ENCODE measurements around the gene SIX1. TPM values are rescaled to one million over a fixed set of nuclear protein-coding genes. Genes with fewer than 3 reads are reported as not detected.
A peak's percentile ranks its signal among the peaks of the same experiment; 100 is the strongest.

The SIX1 gene
- total and polyA plus RNA-seq, 7 experiments from 2014 or later = 0.70 TPM; not detected in 6

DNA sequence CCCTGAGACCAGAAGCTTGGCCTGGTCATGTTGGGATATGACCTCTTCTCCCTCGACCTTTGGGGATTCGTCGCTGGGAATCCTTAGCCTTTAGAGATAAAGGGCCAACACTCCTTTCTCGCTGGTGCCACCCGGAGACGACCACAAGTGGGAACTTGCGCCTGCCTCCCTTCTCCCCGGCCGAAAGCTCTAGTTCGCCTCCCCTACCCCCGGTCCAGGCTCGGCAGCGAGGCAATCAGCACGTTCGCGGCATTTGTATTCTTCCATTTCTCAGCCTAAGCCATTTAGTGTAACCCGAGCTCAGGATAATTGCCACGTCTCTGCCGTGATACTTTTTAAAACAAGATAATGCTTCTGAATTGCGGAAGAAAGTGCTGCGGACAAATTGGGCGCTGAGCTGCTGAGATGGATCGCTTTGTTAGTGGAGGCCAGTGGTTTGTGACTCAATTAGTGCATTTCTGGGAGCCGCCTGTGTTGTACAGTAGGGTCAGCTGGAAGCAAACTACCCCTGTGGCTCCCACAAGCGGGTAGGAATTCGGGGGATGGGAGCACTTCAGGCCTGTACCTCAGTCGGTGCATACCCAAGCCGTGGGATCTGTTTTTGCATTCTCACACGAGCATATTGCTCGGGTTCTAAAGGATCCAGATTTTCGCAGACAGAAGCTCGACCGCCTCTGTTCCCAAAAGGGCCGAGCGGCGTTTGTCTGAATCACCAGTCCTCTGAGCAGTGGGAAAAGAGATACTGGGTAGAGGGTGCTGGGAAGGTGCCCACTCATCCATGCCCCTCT lies 6.8 kb upstream of the SIX1 start:
- intact Hi-C loops (cut with micrococcal nuclease) = loop anchor here in 1 of 2 donors (2.0 to 10.0 kb wide), 4 partner anchors 13 to 369 kb away; partner anchors contain the start of genes SIX4, SLC38A6 and TRMT5

DNA sequence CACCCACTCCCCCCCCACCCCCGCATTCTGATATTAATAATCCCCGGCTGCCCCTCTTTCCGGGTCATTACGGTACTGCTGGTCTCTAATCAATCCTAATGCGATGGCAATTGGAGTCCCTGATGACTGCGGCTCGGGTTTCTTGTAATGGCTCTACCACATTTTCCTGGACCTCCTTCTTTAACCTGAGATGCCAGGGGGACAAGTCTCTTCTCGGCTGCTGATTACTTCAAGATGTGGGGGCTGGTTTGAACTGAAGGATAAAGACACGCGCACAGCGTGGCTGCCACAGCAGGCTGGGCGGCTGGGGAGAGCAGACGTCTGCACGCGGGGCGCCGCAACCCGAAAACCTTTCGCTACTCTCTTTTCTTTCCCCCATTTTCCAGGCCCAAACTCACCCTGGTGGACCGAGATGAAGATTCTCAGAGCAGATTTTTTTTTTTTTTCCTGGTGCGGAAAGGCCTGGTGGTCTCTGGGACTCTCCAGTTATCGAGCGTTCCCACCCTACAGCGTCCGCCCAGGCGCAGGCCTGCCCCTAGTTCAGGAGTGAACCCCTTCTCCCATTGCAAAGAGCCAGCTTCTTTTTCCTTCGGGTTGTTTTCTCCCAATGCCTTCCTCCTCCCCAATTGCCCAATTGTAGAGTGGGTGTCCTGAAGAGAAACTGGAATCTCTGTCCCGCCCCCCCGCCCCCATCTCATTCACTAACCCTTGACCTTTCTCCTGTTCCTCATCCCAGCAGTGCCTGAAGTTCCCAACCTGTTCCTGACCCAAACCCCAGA lies 6.0 kb upstream of the SIX1 start:
- Mint-ChIP-seq H3K4me3 (peak overlapping the region; percentile 66 to 82 (median 76)), H3K9me3 (peaks cover 0 to 9% (median 0%) of the 10 kb centered on the region in 11 donors), H3K27me3 (peaks cover 82 to 98% (median 84%) of the 10 kb centered on the region in 5 donors), H3K36me3 (peaks cover 0 to 16% (median 4%) of the 10 kb centered on the region in 5 donors), H3K4me1 (peaks cover 19 to 68% (median 59%) of the 10 kb centered on the region in 7 donors), H3K27ac (peak overlapping the region in 1 of 9 donors; percentile 61)
- intact Hi-C loops (cut with micrococcal nuclease) = loop anchor here in 1 of 2 donors (5.0 to 10.0 kb wide), 2 partner anchors 67 to 369 kb away; partner anchors contain the start of gene SIX4
- CTCF ChIA-PET = no interaction called here
- ATAC-seq (no peak), DNase-seq (no peak)
- H3K27ac ChIP-seq (ENCODE audit: low read depth, low read length) = no peak overlapping the region
- H3K27me3 ChIP-seq (ENCODE audit: control insufficient read depth in 2 of 2, insufficient read depth in 2 of 2, low read length in 2 of 2) = peaks cover 14 to 44% of the 10 kb centered on the region in 2 donors
- H3K36me3 ChIP-seq (ENCODE audit: control insufficient read depth in 2 of 3, insufficient read depth in 3 of 3, low read length in 3 of 3) = no peaks in the 10 kb centered on the region
- peaks cover 12 to 17% of the 10 kb centered on the region in 2 donors for H3K4me1 ChIP-seq (ENCODE audit: control insufficient read depth in 2 of 2, insufficient read depth in 2 of 2, low read length in 2 of 2)
- POLR2A ChIA-PET = no interaction called here
- no peak overlapping the region for H3K4me3 ChIP-seq (ENCODE audit: low read length)
- H3K9me3 ChIP-seq (ENCODE audit: control insufficient read depth in 2 of 3, low read length in 3 of 3) = no peaks in the 10 kb centered on the region

More for the DNA sequence above, 6.8 kb upstream of the SIX1 start:
- ATAC-seq (no peak), DNase-seq (no peak)
- Mint-ChIP-seq H3K4me3 (peak overlapping the region; percentile 66 to 82 (median 76)), H3K9me3 (peaks cover 0 to 6% (median 0%) of the 10 kb centered on the region in 11 donors), H3K27ac (peak overlapping the region in 1 of 9 donors; percentile 61), H3K4me1 (peaks cover 19 to 64% (median 57%) of the 10 kb centered on the region in 7 donors), H3K27me3 (peaks cover 75 to 91% (median 83%) of the 10 kb centered on the region in 5 donors), H3K36me3 (peaks cover 0 to 14% (median 4%) of the 10 kb centered on the region in 5 donors)
- Histone ChIP-seq H3K27me3 (ENCODE audit: control insufficient read depth in 2 of 2, insufficient read depth in 2 of 2, low read length in 2 of 2) (peaks cover 14 to 44% of the 10 kb centered on the region in 2 donors), H3K36me3 (ENCODE audit: control insufficient read depth in 2 of 3, insufficient read depth in 3 of 3, low read length in 3 of 3) (no peaks in the 10 kb centered on the region), H3K4me1 (ENCODE audit: control insufficient read depth in 2 of 2, insufficient read depth in 2 of 2, low read length in 2 of 2) (peaks cover 12 to 17% of the 10 kb centered on the region in 2 donors), H3K4me3 (ENCODE audit: low read length) (peak overlapping the region; percentile 30), H3K27ac (ENCODE audit: low read depth, low read length) (no peak overlapping the region), H3K9me3 (ENCODE audit: control insufficient read depth in 2 of 3, low read length in 3 of 3) (no peaks in the 10 kb centered on the region)
- POLR2A ChIA-PET = interaction anchor here (0.6 kb wide), 1 partner anchor 1244 kb away, joined by 3 read pairs; no protein-coding TSS in a partner anchor
- CTCF ChIA-PET = no interaction called here

DNA sequence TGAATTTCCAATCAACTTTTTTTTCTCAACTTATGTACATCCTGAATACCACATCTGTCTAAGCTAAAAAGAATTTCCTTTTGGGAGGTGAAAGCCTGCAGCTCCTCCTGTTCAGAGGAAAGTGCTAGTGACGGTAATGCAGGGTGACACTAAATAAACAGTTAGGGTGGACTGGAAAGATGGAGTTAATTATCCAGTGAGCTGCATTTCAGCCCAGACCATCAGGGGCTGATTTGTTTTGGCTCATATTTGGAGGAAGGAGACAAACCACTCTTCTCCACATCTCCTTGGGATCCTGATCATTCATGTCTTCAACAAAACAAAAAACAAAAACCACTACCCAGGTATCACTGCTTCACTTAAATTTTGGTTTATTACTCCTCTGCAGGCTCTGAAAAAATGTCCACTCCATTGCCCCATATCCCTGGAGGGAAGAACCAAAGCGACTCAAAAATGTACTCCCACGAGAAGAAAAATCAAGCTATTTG lies 5.1 kb upstream of the SIX1 start:
- DNase-seq = no peak
- ChIA-PET POLR2A (no interaction called here), CTCF (no interaction called here)
- peaks cover 12 to 17% of the 10 kb centered on the region in 2 donors for H3K4me1 ChIP-seq (ENCODE audit: control insufficient read depth in 2 of 2, insufficient read depth in 2 of 2, low read length in 2 of 2)
- H3K4me3 Mint-ChIP-seq = peak overlapping the region in 5 of 10 donors; percentile 0 to 75 (median 34)
- H3K4me1 Mint-ChIP-seq = peaks cover 24 to 77% (median 65%) of the 10 kb centered on the region in 7 donors
- H3K27ac ChIP-seq (ENCODE audit: low read depth, low read length) = no peak overlapping the region
- no peak for ATAC-seq
- peaks cover 14 to 44% of the 10 kb centered on the region in 2 donors for H3K27me3 ChIP-seq (ENCODE audit: control insufficient read depth in 2 of 2, insufficient read depth in 2 of 2, low read length in 2 of 2)
- H3K36me3 ChIP-seq (ENCODE audit: control insufficient read depth in 2 of 3, insufficient read depth in 3 of 3, low read length in 3 of 3) = no peaks in the 10 kb centered on the region
- H3K9me3 Mint-ChIP-seq = peaks cover 0 to 9% (median 0%) of the 10 kb centered on the region in 11 donors
- peaks cover 0 to 15% (median 4%) of the 10 kb centered on the region in 5 donors for H3K36me3 Mint-ChIP-seq
- no peak overlapping the region for H3K27ac Mint-ChIP-seq
- intact Hi-C loops (cut with micrococcal nuclease) = loop anchor here (5.0 to 10.0 kb wide), 2 partner anchors 68 to 370 kb away; partner anchors contain the start of gene SIX4 (in 1 of the 2)
- peaks cover 83 to 97% (median 87%) of the 10 kb centered on the region in 5 donors for H3K27me3 Mint-ChIP-seq
- H3K9me3 ChIP-seq (ENCODE audit: control insufficient read depth in 2 of 3, low read length in 3 of 3) = no peaks in the 10 kb centered on the region
- no peak overlapping the region for H3K4me3 ChIP-seq (ENCODE audit: low read length)

DNA sequence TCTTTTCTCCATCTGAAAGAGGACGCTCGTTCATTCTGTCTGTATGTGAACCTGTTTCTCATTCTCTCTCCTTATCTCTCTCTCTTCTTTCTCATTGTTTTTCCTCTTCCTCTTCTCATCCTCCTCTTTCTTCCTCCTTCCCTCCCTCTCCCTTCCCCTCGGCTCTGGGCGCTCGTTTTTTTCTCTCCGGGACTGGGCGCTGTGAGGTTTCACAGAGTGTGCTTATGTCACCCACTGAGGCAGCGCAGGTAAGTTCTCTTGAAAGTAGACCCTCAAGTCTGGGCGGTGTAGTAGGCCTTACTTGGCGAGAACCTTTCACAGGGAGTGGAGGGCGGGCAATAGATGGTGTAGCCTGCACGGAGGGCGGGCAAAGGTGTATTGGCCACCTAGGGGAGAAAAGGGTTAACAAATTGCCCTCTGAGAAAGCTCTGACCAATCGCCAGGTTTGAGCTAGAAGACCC lies 4.5 kb upstream of the SIX1 start:
- H3K36me3 Mint-ChIP-seq = peaks cover 0 to 14% (median 4%) of the 10 kb centered on the region in 5 donors
- H3K27ac ChIP-seq (ENCODE audit: low read depth, low read length) = no peak overlapping the region
- peaks cover 24 to 75% (median 68%) of the 10 kb centered on the region in 7 donors for H3K4me1 Mint-ChIP-seq
- H3K4me1 ChIP-seq (ENCODE audit: control insufficient read depth in 2 of 2, insufficient read depth in 2 of 2, low read length in 2 of 2) = peaks cover 12 to 18% of the 10 kb centered on the region in 2 donors
- peaks cover 0 to 9% (median 0%) of the 10 kb centered on the region in 11 donors for H3K9me3 Mint-ChIP-seq
- H3K27me3 Mint-ChIP-seq = peaks cover 77 to 94% (median 83%) of the 10 kb centered on the region in 5 donors
- intact Hi-C loops (cut with micrococcal nuclease) = loop anchor here (2.0 to 10.0 kb wide), 3 partner anchors 69 to 371 kb away; partner anchors contain the start of gene SIX4 (in 1 of the 2)
- peak overlapping the region in 1 of 9 donors; percentile 72 for H3K27ac Mint-ChIP-seq
- H3K4me3 ChIP-seq (ENCODE audit: low read length) = no peak overlapping the region
- DNase-seq = no peak
- peak overlapping the region; percentile 12 to 78 (median 56) for H3K4me3 Mint-ChIP-seq
- no peaks in the 10 kb centered on the region for H3K36me3 ChIP-seq (ENCODE audit: control insufficient read depth in 2 of 3, insufficient read depth in 3 of 3, low read length in 3 of 3)
- H3K27me3 ChIP-seq (ENCODE audit: control insufficient read depth in 2 of 2, insufficient read depth in 2 of 2, low read length in 2 of 2) = peaks cover 14 to 44% of the 10 kb centered on the region in 2 donors
- ChIA-PET POLR2A (no interaction called here), CTCF (no interaction called here)
- ATAC-seq = no peak
- H3K9me3 ChIP-seq (ENCODE audit: control insufficient read depth in 2 of 3, low read length in 3 of 3) = no peaks in the 10 kb centered on the region

DNA sequence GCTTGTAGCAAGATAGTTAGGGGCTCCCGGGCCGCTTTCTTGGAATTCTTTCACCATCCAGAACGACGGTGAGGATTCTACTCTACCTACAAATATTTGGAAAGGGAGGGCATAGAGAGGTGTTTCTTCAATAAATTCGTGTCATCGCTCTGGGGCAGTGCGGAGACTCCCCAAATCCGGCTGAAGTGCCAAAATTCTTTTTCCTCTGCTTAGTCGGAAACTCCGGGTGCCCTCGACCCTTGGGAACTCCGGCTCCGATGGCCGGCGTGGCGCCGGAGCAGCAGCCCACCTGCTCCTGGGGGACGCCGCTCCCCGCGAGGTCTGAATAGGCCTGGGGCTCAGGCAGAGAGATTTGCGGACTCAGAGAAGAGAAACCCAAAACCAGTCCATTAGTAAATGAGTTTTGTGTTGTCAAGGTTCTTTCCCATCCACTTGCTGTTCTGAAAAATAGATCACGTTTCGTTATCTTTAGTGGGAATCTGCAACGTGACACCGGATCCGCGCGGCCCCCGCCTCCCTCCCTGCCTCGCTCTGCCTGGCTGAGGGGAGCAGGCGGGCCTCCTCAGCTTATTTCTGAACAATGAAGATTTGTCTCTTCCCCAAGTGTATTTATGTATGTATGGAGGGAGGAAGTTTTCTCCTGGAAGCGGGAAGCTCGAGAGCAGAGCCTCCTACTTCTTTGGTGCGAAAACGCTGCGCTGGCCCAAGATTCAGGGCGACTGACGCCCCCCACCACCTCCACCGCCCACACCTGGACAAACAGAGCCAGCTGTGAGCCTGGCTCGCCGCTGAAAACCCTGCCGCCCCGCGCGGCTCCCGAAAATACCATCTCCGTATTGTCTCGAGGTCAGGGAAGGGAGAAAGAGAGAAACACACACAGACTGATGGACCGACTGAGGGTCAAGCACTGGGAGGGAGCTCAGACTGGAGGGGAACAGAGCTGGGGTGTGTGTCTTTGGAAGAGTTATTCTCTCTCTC lies 3.7 kb upstream of the SIX1 start:
- ChIA-PET CTCF (no interaction called here), POLR2A (no interaction called here)
- peaks cover 0 to 14% (median 4%) of the 10 kb centered on the region in 5 donors for H3K36me3 Mint-ChIP-seq
- ATAC-seq (no peak), DNase-seq (no peak)
- H3K9me3 ChIP-seq (ENCODE audit: control insufficient read depth in 2 of 3, low read length in 3 of 3) = no peaks in the 10 kb centered on the region
- peaks cover 73 to 92% (median 79%) of the 10 kb centered on the region in 5 donors for H3K27me3 Mint-ChIP-seq
- peak overlapping the region; percentile 19 to 78 (median 64) for H3K4me3 Mint-ChIP-seq
- peaks cover 0 to 9% (median 0%) of the 10 kb centered on the region in 11 donors for H3K9me3 Mint-ChIP-seq
- no peaks in the 10 kb centered on the region for H3K36me3 ChIP-seq (ENCODE audit: control insufficient read depth in 2 of 3, insufficient read depth in 3 of 3, low read length in 3 of 3)
- H3K27ac Mint-ChIP-seq = peak overlapping the region in 2 of 9 donors; percentile 2 to 72
- H3K4me1 Mint-ChIP-seq = peaks cover 26 to 72% (median 64%) of the 10 kb centered on the region in 7 donors
- peaks cover 14 to 47% of the 10 kb centered on the region in 2 donors for H3K27me3 ChIP-seq (ENCODE audit: control insufficient read depth in 2 of 2, insufficient read depth in 2 of 2, low read length in 2 of 2)
- H3K4me1 ChIP-seq (ENCODE audit: control insufficient read depth in 2 of 2, insufficient read depth in 2 of 2, low read length in 2 of 2) = peaks cover 12 to 26% of the 10 kb centered on the region in 2 donors
- no peak overlapping the region for H3K4me3 ChIP-seq (ENCODE audit: low read length)
- no peak overlapping the region for H3K27ac ChIP-seq (ENCODE audit: low read depth, low read length)
- intact Hi-C loops (cut with micrococcal nuclease) = loop anchor here (2.0 to 10.0 kb wide), 3 partner anchors 69 to 372 kb away; partner anchors contain the start of gene SIX4 (in 1 of the 2)
